Posterior cingulate gyrus (tissue), 11 donors: ENCODE results near the gene IL10RB.
A peak's percentile ranks its signal among the peaks of the same experiment; 100 is the strongest.

ENCODE experiments used
- DNase-seq, 10 donors: peaks; one replicate each; pipeline versions ENCODE4 v3.0.0 to v3.0.0-alpha.2; 2020 to 2021; ENCODE audit warnings: mixed read lengths in 3 of 10
- intact Hi-C: fragments of 100-400 bp; cut with DNase I; formaldehyde crosslinking; loops from one replicate; pipeline ENCODE4 v1.15.1; 2023

The IL10RB gene

DNA sequence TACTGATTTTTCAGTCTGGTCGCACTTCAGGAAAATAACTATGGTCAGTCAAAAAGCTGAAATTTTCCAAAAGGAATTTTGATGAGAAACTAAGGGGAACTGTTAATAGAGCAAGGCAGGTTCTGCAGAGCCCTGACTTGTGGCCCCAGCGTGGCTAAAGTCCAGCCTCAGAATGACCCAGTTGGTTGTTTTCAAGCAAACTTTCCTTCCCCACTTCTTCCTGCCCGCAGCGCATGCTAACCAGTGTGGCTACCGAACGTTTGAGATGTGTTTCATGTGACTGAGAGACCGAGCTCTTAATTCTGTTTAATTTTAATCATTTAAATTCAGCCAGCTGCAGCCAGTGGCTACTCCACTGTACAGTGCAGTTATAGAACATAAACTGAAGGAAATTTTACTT, 6.2 kb upstream of the IL10RB start:
- DNase-seq = peak in 2 of 10 donors; percentile 19 to 21
- intact Hi-C loops = no loop called here

DNA sequence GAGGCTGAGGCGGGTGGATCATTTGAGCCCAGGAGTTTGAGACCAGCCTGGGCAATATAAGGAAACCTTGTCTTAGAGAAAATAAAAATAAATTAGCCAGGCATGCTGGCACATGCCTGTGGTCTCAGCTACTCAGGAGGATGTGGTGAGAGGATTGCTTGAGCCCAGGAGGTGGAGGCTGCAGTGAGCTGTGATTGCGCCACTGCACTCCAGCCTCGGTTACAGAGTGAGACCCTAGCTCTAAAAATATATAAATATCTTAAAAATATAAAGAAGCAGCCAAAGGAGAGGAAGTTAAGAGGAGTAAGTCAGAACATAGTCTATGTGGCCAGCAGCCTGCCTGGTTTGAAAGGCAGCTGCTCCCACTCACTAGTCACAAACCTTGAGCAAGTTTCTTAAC, 4.5 kb upstream of the IL10RB start:
- no peak for DNase-seq
- intact Hi-C loops = no loop called here

DNA sequence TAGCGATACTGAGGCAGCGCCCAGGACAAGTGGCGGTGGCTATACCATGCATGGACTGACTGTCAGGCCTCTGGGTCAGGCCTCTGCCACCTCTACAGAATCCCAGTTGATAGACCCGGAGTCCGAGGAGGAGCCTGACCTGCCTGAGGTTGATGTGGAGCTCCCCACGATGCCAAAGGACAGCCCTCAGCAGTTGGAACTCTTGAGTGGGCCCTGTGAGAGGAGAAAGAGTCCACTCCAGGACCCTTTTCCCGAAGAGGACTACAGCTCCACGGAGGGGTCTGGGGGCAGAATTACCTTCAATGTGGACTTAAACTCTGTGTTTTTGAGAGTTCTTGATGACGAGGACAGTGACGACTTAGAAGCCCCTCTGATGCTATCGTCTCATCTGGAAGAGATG, 3.2 kb upstream of the IL10RB start:
- intact Hi-C loops = no loop called here
- no peak for DNase-seq

DNA sequence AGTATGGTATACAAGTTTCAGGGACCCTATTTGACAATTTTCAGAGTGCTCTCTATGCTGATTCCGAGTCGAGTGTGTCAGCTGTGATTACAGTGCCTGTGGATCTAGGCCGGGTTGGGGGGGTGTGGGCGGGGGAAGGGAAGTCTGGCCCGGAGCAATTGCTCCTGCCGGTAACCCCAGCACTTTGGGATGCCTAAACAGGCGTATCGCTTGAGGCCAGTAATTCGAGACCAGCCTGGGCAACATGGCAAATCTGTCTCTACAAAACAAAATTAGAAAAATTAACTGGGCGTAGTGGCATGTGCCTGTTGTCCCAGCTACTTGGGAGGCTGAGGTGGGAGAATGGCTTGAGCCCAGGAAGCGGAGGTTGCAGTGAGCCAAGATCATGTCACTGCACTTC, 1.6 kb upstream of the IL10RB start:
- intact Hi-C loops = no loop called here
- DNase-seq = no peak

DNA sequence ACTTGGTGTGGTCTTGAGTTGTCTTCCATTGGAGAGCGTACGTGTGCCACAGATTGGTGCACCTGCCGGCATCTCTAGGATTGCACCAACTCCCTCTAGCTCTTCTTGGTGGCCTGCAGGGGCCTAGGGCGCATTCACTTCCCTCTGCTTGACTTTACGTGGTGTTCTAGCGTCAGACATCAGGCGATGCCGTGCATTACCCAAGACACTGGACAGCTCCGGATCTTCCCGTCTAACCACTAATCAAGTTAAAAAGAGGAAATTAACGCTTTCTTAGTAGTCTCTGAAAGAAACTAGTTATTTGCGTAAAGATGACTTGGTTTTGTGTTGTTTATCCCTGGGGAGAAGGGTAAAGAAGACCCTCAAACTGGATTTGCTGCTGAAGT, 510 bp upstream of the IL10RB start:
- intact Hi-C loops = loop anchor here (2.0 kb wide), 1 partner anchor 59 kb away; the partner anchor contains the start of gene IFNAR1
- DNase-seq = peak in 2 of 10 donors; percentile 19 to 35

DNA sequence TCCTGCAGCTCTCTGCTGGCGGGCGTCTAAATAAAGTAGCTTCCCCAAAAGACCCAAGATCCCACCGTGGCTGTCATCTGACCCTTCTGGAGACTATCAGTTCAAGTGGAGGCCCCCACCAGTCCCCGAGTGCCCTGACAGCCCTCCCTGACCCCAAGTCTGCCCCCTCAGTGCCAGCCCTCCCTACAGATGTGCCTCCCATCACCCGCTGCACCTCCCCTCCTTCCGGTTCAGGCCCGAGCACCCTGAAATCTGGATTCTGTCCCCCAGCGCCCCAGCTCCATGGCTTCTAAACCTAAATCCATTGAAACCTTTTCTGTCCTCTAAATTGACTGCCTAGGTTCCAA, 595 bp downstream of the IL10RB start:
- DNase-seq = no peak
- intact Hi-C loops = loop anchor here (2.0 kb wide), 1 partner anchor 58 kb away; the partner anchor contains the start of gene IFNAR1

DNA sequence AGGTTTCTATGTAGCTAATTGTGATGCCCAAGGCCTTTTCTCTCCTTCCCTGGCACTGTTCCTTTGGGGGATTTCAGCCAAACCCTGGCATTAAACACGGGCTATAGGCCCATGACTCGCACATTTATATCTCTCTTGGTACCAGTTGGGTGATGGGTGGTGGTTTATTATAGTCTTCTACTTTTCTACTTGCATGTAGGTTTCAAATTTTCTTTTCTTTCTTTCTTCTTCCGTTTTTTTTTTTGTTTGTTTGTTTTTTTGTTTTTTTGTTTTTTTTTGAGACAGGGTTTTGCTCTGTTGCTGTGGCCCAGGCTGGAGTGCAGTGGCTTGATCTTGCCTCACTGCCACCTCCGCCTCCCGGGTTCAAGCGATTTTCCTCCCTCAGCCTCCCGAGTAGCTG, 1.1 kb downstream of the IL10RB start:
- intact Hi-C loops = loop anchor here (2.0 kb wide), 1 partner anchor 58 kb away; the partner anchor contains the start of gene IFNAR1
- DNase-seq = no peak

DNA sequence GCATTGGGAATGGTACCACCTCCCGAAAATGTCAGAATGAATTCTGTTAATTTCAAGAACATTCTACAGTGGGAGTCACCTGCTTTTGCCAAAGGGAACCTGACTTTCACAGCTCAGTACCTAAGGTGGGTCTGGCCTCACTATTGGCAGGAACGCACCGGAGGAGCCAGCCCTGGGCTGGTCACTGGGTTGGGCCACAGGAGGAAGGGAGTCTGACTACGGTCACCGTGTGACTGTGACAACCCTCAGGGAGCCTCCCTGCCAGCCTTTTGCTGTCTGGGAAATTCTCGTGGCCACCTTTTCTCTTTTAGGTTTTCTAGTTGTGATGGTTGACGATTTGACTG, 2.2 kb downstream of the IL10RB start:
- DNase-seq = no peak

DNA sequence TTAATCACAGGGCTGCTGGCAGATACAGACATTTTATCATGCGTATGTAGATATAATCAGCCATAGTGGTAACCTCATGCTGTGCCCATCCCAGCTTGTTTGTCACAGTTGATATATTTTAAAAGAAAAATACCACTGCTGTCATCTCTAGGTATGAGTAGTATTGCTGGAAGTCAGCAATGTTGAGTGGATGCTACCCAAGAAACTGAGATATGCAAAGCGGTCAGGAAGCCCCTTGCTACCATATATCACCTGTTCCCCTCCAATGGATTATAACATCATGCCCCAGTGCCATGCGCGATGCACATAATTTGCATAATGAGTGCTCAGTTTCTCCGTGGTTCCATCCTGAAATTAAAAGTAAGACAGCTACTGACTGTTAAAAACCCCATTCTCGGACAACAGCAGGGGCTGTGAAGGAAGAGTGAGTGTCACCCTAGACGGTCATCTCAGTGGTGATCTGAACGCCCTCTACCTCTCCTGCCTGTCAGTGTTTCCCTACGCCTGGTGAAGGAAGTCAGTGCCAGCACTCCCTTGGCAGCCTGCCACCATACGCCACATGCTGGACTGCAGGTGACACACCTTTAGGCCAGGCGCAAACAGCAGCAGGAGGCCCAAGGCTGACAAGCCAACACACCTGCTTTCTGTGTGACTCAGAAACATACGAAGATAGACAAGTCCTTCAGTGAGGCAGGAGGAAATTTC, 2.7 kb downstream of the IL10RB start:
- intact Hi-C loops = no loop called here
- DNase-seq = no peak

More for the DNA sequence above, 2.2 kb downstream of the IL10RB start:
- intact Hi-C loops = no loop called here

DNA sequence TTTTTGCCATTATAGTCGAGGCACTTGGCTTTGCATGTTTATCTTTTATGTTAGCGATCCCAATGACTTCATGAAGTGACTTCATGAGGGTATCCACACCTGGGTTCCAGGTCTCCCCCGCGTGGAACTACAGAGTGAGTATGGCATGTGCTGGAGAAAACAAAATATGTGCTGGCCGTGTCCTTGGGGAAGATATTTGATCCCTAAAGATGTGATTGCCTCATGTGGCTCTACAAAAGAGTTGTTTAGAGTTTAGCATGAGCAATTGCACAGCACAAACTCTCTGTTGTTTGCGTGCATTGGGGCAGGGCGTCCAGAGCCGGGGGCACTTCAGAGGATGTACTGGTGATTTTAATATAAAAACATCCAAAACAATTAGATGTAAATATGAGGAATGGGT, 4.8 kb downstream of the IL10RB start:
- no peak for DNase-seq
- intact Hi-C loops = no loop called here

DNA sequence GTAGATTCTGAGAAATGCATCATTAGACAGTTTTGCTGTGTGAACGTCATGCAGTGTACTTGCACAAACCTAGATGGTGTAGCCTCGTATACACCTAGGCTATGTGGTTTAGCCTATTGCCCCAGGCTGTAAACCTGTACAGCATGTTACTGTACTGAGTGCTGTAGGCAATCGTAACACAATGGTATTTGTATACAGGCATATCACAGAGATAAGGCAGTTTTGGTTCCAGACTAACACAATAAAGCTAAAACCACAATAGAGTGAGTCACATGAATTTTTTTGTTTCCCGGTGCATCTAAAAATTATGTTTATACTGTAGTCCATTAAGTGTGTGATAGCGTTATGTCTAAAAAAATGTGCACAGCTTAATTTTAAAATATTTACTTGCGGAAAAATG, 6.9 kb downstream of the IL10RB start:
- DNase-seq = no peak
- intact Hi-C loops = no loop called here

DNA sequence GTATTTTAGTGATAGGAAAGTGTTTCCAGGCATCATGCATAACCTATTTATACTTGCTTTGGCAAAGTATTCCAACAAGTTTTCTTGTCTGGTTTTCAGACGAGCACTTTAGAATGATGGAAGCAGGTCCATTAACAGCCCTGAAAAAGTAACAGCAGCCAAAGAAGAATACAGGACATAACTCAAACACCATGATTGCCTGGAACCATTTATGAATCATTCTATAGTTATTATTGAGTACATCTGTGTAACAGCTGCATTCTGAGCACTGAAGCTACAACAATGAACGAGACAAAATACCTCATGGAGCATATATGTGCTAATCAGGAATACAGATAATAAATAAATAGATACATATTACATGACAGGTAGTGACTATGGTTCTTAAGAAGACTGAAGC, 12.6 kb downstream of the IL10RB start:
- no peak for DNase-seq
- intact Hi-C loops = no loop called here

DNA sequence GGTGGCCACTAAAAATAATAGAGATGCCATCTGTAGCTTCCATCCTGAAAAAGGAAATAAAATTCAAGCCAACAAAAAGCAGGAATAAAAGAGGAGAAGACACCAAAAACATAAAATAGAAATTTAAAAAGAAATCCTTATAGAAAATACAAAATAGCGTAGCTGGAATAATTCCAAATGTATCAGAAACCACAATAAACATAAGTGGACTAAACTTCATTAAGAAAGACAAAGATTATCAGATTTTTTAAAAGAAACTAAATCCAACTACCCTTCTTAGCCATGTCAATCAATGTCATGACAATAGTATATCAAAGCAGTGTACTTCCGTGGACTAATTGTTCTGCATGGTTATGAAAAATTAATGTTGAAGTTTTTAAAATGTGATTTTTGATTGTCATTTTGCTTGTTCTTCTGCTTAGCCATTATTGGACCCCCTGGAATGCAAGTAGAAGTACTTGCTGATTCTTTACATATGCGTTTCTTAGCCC, 13.2 kb downstream of the IL10RB start:
- no peak for DNase-seq
- intact Hi-C loops = no loop called here

DNA sequence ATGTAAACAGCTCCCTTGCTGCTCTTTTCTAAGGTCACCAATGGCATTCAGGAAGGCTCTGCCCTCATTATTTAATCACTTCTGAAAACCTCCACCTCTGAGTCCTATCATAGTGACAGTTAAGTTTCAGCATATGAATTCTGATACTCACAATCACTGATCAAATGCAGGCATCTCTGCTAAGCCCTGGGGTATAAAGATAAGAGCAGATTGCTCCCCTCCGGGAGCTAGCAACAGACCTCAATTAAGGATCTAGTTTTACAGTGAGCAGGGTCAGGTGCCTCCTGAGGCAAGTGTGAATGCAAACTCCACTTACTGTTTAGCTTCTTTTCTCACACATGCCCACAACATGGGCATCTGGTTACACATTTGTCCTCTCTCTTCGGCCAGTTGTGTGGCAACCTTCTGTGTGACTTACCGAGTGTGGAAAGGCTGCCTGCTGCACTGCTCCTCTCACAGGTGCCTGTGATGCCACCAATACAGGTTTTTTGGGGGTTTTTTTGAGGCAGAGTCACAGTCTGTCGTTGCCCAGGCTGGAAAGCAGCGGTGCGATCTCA, 15.0 kb downstream of the IL10RB start:
- intact Hi-C loops = no loop called here
- DNase-seq = no peak

DNA sequence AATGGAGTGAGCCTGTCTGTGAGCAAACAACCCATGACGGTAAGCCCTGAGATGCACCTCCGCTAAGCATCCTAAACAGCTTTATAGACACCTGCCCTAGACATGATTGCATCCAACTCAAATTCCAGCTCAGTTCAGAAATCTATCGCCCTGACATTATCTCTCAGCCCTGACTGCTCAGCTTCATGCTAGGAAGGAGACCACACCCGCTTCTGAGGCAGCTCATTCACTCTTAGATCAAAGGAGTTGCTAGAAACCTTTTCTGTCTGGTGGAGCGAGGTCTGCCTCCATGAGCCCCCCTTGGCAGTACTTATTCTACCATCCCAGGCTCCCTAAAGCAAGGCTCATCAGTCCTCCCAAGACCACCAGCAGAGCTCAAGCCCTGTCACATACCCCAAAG, 17.0 kb downstream of the IL10RB start:
- intact Hi-C loops = no loop called here

DNA sequence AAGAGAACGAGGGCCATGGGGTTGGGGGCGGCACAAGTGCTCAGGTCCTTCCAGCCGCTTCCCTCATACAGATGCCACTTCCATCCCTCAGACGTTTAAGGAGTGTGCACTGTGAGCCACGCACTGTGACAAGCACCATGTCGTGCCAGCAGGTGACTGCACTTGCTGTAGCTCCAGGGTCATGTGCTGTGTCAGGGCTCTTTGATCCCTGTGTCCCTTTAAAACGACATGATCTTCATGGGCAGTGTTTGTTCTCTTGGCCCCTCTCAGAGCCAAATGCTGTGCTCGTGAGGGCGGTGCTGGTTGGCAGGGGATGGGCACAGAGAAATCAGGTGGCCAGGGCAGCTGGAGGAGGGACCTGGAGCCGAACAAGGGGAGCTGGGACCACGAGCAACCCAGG, 19.9 kb downstream of the IL10RB start:
- intact Hi-C loops = no loop called here
- no peak for DNase-seq

More for the DNA sequence above, 17.0 kb downstream of the IL10RB start:
- no peak for DNase-seq

DNA sequence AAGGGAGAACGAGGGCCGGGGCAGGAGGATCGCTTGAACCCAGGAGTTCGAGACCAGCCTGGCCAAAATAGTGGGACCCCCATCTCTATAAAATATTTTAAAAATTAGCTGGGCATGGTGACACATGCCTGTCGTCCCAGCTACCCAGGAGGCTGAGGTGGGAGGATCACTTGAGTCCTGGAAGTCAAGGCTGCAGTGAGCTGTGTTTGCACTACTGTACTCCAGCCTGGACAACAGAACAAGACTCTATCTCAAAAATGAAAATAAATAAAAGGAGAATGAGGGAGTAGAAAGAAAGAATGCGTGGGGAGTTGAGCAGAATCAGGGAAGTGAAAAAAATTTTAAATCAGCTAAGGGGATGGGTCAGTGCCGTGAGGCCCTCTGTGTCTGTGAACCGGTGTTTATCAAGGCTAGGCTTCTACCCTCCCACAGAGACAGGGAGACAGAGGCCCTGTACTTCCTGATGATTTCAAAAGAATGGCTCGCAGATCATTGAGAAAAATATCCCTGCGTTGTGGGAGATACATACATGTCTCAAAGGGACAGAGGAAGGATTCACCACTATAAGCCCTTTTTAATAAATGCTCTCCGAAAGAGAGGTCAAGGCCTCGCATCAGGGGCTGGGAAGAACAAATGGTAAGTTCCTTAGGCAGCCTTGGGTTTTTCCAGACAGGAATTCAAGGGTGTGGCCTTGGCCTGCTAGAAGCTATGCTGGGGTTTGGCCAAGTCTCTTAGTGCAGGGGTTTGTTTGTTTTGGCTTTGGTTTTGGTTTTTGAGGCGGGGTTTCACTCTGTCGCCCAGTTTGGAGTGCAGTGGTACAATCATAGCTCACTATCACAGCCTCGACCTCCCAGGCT, 20.7 kb downstream of the IL10RB start:
- DNase-seq = no peak
- intact Hi-C loops = no loop called here

DNA sequence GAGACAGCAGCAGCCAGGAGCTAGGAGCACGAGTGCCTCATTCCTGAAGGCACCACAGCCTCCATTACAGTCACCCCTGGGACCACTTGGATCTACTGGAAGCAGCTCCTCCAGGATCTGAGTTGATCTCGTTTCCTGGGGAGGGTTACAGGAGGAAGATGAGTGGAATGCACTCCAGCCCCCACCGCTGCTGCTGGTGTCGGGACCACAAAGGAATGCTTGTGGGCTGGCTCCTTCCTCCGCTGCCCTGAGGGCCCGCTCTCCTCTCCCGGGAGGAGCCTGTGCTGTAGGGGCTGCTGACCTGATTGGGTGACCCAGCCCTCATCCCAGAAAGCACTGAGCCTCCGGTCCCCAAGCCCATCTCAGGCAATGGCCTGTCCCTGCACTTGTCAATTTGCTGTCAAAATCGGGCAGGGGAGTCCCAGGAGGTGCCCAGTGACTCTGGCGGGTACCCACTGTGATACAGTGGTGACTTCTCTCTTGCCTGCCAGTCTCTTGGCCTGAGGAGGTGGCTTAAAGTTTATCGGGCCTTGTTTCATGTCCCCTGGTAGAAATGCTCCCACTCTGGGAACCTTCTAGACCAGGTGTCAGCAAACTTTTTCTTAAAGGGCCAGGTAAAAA, 23.1 kb downstream of the IL10RB start:
- intact Hi-C loops = no loop called here
- DNase-seq = no peak

DNA sequence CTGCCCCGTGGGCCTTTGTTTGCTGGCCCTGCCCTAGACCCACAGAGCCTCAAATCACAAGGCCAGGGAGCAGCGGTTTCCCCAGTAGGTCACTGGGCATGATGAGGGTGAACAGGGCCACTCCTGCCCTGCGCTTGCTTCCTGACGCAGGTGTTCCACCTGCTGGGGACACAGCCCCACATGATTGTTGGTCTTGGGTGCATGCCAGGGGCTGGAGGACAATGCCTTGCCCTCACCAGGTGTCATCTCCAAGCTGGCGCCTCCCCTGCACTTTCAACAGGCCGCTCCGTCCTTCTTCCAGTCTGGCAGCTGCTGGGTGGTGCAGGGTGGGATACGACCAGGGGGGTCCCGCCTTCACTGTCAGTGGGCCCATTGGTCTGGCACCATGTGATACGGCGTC, 24.3 kb downstream of the IL10RB start:
- intact Hi-C loops = no loop called here
- DNase-seq = peak in 1 of 10 donors; percentile 78

DNA sequence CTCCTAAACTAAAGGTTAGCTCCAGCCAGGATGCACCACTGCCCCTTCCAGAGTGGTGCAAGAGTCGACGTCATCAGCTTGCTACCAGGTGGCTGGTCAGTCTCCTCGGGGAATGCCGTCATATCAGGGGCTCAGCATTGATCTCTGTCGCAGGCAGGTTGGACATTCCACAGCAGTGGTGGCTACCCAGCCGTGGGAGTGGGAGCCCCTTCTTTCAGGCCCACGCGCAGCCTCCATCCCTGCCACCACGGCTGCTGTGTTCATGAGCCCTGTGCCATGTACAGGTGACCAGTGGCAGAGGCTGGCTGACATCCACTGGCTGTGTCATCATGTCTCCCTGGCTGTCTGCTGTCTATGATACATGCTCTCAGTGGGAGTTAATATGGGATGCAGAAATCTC, 25.5 kb downstream of the IL10RB start:
- intact Hi-C loops = no loop called here

DNA sequence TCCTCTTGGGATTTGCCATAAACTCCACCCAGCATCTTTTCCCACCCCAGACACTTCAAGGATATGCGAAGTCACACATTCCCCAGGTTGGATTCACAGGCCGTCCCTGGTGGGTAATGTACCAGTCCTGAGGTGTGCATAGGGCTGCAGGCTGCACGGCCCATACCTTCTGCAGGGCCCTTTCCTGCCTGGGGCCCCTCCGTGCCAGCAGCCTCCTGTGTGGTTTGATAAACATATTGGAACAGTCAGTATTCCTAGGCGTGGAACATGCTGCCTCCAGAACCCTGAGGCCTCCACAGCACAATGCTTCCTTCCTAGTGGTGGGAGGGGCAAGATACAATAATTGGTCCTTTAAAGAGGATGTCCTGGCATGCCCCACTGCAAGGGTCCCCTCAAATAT, 26.6 kb downstream of the IL10RB start:
- intact Hi-C loops = no loop called here

More for the DNA sequence above, 25.5 kb downstream of the IL10RB start:
- DNase-seq = no peak

More for the DNA sequence above, 26.6 kb downstream of the IL10RB start:
- DNase-seq = no peak
